Renal pelvis (tissue), 4 donors: ENCODE measurements around the gene ZNF784. TPM values are rescaled to one million over a fixed set of nuclear protein-coding genes. Genes with fewer than 3 reads are reported as not detected.

ENCODE experiments used
- DNase-seq: peaks from one replicate; pipeline ENCODE4 v3.0.0-alpha.2; 2013
- polyA plus RNA-seq, 3 donors: library from polyadenylated mRNA; unstranded; fragments of 120-200 nt; gene quantifications; one replicate each; pipeline ENCODE4 v1.2.1, GENCODE V29; 2013; ENCODE audit not compliant: insufficient read length in 3 of 3

Gene ZNF784
- polyA plus RNA-seq, 3 donors, result 13.6 to 15.9 (median 13.9) TPM

DNA sequence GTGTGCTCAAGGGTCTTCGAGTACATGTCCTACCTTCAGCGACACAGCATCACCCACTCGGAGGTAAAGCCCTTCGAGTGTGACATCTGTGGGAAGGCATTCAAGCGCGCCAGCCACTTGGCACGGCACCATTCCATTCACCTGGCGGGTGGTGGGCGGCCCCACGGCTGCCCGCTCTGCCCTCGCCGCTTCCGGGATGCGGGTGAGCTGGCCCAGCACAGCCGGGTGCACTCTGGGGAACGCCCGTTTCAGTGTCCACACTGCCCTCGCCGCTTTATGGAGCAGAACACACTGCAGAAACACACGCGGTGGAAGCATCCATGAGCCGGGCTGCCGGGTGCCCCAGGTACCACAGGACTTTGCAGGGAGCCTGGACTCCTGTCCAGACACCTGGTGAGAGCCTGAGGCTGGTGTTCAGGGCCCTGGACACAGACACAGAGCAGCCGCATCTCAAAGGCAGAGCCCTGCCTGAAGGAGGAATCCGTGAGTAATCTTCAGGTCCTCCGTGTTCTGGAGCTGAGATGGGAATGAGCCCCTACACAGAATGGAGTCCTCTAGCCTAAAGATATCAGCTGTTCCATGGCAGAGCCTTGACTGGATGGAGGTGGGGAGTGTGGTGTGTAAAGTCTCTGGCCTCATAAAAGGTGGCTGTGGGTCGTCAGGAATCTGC is 20.6 kb upstream of the ZNF784 start:
- DNase-seq, result no peak

DNA sequence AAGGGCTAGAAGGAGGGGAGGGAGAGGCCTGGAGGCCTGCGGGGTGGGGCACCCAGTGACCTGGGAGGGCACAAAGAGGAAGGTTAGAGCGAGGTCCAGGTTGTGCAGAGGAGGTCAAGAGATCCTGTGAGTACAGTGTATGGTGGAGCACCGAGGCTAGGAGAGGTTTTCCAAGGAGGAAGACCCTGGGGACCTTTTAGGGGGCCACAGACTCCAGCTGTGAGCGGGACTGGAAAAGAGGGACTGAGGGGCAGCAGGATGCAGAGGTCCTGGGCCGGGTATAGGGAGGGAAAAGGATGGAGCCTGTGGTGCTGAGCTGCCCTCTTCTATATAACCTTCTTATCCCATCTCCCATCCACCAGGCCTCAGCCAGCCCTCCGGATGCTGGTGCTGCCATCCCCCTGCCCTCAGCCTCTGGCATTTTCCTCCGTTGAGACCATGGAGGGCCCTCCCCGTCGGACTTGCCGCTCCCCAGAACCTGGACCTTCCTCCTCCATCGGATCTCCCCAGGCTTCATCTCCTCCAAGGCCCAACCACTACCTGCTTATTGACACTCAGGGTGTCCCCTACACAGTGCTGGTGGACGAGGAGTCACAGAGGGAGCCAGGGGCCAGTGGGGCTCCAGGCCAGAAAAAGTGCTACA is 19.9 kb upstream of the ZNF784 start:
- no peak for DNase-seq

DNA sequence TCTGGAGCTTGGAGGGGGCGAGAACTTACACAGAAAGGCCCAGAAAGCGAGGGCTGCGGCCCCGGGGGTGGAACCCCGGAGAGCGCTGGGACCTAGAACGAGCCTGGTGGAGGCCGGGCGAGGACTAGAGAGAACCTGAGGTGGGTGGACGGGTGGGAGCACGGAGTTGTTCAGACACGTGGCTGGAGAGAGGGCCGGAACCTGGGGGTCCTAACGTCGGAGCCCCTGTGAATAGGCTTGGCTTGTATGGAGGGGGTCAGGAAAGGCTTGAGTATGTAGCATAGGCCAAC is 19.5 kb upstream of the ZNF784 start:
- DNase-seq, result no peak

DNA sequence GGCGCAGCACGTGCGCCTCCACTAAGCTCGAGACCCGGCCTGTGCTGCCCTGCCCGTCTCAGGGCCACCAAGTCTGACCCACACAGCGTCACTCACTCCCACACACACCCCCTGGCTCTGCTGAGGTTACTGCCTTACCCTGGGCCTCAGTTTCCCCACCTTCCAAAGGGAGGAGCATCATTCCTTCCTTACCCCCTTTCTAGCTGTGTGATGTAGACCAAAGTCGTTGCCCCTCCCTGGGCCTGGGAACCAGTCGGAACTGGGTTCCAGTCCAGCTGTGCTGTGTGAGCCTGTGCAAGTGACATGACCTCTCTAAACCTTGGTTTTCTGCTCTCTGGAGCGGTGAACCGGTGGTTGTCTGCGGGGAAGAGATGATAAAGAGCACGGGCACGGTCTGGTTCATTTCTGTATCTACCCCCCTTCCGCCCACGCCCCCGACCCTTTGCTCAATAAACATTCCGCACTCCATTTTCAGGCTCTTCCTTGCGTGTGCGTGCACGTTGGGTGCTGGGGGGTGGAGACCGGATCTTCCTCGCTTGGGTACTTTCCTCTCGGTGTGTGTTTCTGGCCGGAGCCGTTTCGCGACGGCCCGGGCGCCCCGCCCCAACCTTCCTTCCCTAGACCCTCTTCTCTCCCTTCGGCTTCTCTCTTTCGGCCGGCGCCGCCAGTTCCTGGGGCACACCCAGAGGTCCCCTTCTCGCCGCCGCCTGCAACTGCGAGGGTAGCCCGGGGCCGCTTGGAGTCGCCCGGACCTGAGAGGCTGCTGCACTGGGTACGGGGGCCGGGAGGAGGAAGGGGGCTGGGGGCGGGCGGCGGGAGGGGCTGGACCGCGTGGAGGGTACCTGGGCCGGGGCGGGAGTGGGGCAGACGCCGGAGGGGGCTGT is 18.9 kb upstream of the ZNF784 start, which contains the start of gene ZNF581:
Gene ZNF581 (plus strand): TSS at position 647 of the 884 bp plus-strand sequence. CDS start 923 bp downstream, outside the sequence.
- peak; percentile 71 for DNase-seq

DNA sequence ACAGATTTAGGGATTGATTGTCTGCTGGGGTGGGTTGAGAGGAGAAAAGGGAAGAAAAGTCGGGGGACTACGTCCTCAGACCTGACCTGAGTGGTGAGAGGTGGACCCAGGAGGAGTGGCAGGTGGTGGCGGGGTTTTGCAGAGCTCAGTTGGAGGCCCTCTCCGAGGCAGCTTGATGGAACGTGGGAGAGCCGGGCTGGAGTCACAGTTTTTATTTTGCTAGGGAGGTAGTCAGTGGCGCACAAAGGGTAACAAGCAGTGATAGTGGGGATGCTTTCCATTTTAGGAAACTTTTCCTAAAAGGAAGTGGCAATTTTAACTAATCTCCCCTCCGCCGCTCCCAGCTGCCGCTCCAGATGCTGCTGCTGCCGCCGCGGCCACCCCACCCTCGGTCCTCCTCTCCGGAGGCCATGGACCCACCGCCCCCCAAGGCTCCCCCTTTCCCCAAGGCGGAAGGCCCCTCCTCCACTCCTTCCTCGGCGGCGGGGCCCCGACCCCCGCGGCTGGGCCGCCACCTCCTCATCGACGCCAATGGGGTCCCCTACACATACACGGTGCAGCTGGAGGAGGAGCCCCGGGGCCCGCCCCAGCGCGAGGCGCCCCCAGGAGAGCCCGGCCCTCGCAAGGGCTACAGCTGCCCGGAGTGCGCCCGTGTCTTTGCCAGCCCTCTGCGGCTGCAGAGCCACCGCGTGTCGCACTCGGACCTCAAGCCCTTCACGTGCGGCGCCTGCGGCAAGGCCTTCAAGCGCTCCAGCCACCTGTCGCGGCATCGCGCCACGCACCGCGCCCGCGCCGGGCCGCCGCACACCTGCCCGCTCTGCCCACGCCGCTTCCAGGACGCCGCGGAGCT is 18.0 kb upstream of the ZNF784 start:
- no peak for DNase-seq

DNA sequence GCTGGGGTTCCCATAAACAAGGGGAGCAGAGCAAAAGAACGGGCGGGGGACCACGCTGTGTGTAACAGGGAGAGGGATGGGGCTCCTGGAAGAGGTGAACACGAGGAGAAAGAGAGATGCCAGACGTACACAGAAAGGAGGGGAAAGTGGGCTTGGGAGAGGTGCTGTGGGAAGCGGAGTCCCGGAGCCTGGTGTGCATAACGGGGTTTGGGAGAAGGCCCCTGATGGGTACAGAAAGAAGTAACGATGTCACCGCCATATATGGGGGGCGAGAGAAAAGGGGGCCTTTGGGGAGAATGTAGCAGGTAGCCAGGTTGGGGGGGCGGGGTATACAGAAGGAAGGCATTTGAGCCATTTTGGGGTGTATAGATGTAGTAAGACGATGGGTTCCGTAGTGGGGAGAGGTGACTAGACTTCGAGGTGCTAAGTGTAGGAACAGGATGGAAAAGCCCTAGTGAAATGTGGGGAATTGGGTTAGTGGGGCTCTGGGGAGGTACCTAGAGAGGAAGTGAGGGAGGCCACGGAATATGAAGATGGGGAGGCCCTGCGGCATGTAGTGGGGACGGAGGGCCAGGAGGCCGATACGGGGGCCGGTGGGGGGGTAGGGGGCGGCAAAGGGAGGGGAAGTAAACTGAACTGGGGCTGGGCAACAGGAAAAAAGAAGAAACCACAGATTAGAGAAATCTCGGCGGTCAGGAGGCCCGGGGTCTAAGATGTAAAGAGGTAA is 17.2 kb upstream of the ZNF784 start:
- no peak for DNase-seq

DNA sequence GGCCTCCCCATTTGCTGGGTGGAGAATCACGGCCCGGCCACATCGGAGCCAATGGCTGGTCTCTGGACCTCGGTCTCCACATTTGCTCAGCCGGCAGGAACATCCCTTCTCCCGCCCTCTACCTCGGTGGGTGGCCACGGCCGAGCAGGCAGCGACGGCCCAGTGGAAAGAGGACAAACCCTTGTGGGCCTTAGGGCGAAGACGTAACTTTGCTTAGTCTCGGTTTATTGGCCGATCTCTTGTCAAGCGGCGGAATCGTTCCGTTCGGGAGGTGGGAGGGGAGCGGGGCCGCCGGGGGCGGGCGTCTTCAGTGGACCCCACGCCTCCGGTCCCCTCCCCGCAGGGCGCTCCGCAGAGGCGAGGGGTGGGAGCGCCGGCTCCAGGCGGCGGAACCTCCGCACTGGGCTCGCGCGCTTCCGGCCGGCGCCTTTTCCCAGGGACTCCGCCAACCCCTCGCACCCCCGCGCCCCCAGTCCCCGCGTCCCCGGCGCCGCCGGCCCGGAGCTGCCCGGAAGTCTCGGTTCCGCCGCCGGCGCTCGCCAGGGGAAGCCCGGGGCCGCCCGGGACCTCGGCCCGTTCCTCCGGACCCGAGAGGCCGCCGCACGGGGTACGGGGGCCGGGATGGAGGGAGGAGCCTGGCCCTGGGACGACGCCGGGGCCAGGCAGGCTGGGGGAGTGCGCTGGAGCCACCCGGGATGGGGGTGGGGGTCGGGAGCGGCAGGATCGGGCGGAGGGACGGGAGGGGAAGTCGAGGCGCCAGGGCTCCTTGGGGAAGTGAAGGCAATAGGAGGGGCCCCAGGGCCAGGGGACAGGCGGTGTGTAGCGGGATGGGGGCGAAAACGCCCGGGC is 16.4 kb upstream of the ZNF784 start, which contains the start of gene ZNF580:
Gene ZNF580 (plus strand): TSS at position 426 of the 849 bp plus-strand sequence. CDS start 1,507 bp downstream, outside the sequence.
- peak; percentile 65 for DNase-seq

DNA sequence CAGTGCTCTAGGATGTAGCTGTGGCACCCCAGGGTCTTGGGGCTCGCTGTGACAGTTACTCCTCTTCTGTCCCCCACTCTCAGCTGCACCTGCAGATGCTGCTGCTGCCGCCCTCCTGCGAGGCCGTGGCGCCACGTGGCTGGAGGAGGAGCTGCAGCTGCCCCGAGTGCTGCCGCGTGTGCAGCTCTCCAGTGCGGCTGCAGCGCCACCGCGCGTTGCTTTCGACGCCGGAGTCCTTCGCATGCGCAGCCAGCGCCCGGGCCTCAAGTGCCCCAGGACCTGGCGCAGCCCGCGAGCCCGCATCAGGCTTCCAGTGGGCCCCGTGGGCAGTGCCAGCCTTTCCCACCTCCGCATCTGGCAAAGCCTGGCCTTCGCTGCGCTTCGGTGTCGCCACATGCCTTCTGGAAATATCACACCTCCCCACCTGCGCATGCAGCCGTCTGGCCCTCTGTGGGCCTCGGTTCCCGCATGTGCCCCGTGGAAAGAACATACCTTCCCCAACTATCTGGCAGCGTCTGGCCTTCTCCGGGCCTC is 15.7 kb upstream of the ZNF784 start:
- DNase-seq, result no peak

DNA sequence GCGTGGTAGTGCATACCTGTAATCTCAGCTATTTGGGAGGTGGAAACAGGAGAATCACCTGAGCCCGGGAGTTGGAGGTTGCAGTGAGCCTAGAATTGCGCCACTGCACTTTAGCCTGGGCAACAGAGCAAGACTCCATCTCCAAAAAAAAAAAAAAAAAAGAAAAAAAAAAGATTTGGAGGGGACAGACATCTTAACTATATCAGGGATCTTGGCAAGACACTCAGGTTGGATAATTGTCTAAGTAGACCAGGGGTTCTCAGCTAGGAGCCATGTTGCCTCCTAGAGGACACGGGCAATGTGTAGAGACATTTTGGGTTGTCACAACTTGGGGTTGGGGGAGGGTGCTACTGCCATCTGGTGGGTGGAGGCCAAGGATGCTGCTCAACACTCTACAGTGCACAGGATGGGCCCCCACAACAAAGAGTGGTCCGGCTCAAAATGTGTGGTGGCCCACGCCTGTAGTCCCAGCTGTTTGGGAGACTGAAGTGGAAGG is 14.5 kb upstream of the ZNF784 start:
- DNase-seq, result no peak

DNA sequence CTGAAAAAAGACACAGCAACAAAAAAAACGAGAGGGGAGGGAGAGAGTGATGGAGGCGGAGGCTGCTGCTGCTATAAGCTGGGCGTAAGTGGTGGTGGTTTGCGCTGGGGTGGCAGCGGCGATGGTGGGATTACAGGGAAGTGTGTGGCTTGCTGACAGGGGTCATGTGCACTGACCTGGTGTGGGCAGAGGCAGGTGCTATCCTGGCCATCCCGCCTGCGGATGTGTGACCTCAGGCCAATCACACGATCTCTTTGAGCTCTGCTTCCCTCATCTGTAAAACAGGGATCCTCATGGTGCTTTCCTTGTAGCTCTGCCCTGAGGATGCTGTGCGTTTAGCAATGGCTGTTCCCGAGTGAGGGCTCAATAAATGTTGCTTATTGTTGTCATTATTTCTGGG is 13.2 kb upstream of the ZNF784 start:
- no peak for DNase-seq

DNA sequence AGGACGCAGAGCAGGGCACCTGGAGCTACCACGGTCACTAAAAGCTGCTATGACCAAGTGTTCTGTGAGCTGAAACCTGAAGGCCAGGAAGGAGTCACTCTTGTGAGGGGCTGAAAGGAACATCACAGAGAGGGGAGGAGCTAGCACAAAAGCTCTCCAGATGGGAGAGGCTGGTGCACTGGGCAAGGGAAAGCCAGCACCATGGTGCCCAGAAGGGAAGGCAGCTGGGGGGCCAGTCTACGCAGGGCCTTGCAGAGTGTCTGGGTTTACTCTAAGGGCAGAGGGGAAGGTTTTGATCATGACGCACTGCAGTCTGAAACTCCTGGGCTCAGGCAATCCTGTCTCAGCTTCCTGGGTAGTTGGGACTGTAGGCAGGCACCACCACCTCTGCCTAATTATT is 12.4 kb upstream of the ZNF784 start:
- DNase-seq, result no peak

DNA sequence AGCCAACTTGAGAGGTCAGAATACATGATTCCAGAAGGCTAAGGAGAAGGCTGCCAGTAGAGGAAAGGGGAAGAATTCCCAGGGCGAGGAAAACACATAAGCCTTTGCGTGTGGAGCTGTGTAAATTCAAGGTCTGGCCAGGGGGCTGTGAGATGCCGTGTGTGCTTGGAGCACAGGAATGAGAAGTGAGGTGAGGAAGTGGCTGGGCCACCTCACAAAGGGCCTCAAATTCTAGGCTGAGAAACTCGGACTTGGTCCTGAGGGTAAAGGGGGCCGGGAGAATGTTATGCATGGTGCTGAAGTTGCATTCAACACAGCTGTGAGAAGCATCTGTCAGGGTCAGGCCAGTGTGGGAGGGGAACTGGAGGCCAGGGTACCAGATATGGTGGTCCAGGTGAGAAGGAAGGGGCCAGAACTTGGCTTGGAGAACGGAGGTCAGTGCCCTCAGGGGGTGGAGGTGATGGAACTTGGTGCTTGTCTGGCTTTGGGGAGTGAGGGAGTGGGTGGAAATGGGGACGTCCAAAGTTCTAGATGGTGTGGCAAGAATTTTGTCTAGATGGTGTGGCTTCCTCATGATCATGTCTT is 11.6 kb upstream of the ZNF784 start:
- DNase-seq, result no peak

DNA sequence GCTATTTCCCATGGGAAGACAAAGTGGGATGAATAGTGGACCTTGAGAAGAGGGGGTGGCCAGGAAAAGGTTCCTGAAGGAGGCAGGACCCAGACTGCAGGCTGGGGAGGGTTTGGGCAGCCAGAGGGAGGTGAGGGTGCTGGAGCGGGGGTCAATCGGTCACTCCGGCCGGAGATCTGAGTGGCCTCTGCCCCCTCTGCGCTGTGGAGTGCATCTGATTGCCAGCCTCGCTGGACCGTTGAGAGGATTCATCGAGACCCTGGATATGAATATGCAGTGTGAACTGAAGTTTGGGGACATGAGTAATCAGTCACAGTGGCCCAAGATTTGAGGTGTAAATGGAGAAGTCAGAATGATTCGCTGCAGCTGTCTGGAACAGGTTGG is 11.0 kb upstream of the ZNF784 start:
- no peak for DNase-seq

DNA sequence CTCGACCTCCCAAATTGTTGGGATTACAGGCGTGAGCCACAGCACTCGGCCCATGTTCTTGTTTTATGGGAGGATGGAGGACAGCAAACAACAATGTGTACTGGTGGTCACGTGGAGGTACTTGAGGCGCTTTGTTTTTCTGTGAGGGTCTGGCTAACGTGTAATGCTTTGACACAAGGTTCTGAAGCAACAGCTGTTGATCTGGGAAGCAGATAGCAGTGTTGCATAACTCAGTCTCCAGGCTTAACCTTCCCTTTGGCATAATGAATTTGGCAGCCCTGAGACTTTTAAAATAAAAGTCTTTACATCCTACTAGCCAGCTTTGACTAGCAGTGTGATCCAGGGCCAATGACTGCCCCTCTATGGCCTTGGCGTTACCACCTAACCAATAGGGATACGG is 9.5 kb upstream of the ZNF784 start:
- DNase-seq, result no peak

DNA sequence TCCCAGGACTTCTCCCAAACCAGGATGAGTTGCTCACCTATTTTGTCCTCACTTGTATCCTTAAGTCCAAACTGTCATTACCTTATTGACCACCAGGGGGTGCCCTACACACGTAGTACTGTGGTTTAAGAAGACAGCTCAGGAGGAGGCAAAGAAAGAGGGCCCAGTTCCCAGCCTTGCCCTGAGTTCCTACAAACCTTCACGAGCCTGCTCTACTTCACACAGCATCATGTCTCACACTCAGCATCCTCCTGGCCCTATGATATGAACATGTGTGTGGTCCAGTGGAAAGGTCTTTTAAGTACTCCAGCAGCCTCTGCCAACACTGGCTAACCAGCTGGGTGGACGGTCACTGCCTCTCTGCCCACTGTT is 8.1 kb upstream of the ZNF784 start:
- peak; percentile 92 for DNase-seq

DNA sequence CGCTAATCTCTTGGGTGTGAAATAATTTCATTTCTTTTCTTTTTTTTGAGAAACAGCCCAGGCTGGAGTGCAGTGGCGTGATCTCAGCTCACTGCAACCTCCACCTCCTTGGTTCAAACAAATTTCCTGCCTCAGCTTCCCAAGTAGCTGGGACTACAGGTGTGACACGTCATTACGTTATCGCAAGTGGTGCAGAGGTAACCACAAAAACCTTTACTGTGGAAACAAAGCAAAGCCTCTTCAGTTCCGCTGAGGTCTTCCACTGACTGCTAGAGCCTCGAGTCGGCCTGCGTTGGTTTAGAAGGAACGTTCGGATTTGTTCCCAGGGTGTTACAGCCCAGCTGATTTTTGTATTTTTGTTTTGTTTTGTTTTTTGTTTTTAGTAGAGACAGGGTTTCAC is 2.0 kb upstream of the ZNF784 start:
- DNase-seq, result no peak

DNA sequence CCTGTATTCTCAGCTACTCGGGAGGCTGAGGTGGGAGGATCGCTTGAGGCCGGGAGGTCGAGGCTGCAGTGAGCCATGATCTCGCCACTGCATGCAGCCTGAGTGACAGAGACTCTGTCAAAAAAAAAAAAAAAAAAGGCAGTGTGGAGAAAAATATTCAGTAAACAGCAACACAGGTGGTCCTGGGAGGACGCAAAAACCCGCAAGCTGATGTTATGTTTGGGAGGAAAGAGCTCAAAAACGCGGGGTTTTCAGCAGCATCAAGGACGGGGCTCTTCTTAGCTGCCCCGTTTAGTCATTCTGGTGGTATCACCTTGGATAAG is 599 bp upstream of the ZNF784 start:
- no peak for DNase-seq

DNA sequence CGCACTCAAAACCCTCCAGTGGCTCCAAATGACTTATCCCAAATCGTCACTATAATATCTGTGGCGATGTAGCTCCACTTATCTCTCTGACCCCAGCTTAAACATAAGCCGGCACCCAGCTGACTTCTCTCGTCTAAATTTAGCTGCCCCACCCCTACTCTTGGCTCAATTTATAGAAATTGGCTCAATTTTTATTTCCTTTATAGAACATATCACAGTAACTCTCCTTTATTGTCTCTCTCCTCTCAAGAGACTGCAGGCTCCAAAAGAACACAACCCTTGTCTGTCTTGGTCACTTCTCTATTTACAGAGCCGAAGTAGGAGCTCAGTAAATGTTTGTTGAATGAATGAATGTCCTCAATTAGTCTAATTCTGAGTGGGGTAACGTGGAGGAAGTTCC is 805 bp downstream of the ZNF784 start:
- DNase-seq, result no peak

DNA sequence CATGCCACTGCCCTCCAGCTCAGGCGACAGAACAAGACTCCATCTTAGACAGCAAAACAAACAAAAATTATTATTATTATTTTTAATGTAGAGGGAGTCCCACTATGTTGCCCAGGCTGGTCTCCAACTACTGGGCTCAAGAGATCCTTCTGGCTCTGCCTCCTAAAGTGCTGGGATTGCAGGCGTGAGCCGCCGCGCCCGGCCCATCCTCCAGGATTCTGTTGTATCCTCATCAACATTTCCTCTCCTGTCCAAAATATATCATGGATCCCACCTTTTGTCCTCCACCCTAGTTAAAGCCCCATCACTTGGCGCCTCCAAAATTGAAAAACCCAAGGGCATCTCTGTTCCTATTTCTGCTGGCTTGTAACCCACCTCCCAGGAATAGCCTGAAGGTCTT is 1.2 kb downstream of the ZNF784 start:
- no peak for DNase-seq
